ENCODE data around the gene KASH5. TPM values are rescaled to one million over a fixed set of nuclear protein-coding genes. Genes with fewer than 3 reads are reported as not detected.
A peak's percentile ranks its signal among the peaks of the same experiment; 100 is the strongest.

The KASH5 gene
- total and polyA plus RNA-seq, 7 experiments from 2014 or later: 0.27 to 0.97 (median 0.42) TPM; not detected in 4

GRCh38 chr19:49362048-49362928 is 25.8 kb upstream of the KASH5 start, which contains the start of gene TEAD2:
Gene TEAD2, minus strand, starts transcription at chr19:49362416. Its CDS starts 2,341 bp downstream, at chr19:49360075.
- H3K27me3 Mint-ChIP-seq: peaks cover 0 to 38% (median 16%) of the 10 kb centered on the region in 5 donors
- POLR2A ChIA-PET: interaction anchor here (0.6 kb wide), 2 partner anchors 201 to 271 kb away, joined by 4 to 6 read pairs; no protein-coding TSS in a partner anchor

GRCh38 chr19:49362929-49363267 is 25.2 kb upstream of the KASH5 start:
- Mint-ChIP-seq H3K27ac (no peak overlapping the region), H3K9me3 (peaks cover 0 to 2% (median 0%) of the 10 kb centered on the region in 11 donors), H3K27me3 (peaks cover 0 to 36% (median 16%) of the 10 kb centered on the region in 5 donors), H3K4me3 (no peak overlapping the region), H3K36me3 (no peaks in the 10 kb centered on the region), H3K4me1 (peaks cover 5 to 21% (median 12%) of the 10 kb centered on the region in 7 donors)
- H3K4me1 ChIP-seq (ENCODE audit: control insufficient read depth in 2 of 2, insufficient read depth in 2 of 2, low read length in 2 of 2): peaks cover 11 to 28% of the 10 kb centered on the region in 2 donors
- ATAC-seq (no peak), DNase-seq (peak in 6 of 9 donors; percentile 18 to 36 (median 30))
- H3K27ac ChIP-seq (ENCODE audit: low read depth, low read length): no peak overlapping the region
- no peaks in the 10 kb centered on the region for H3K36me3 ChIP-seq (ENCODE audit: control insufficient read depth in 2 of 3, insufficient read depth in 3 of 3, low read length in 3 of 3)
- peaks cover 5 to 18% of the 10 kb centered on the region in 2 donors for H3K27me3 ChIP-seq (ENCODE audit: control insufficient read depth in 2 of 2, insufficient read depth in 2 of 2, low read length in 2 of 2)
- H3K9me3 ChIP-seq (ENCODE audit: control insufficient read depth in 2 of 3, low read length in 3 of 3): no peaks in the 10 kb centered on the region
- peak overlapping the region; percentile 47 for H3K4me3 ChIP-seq (ENCODE audit: low read length)
- intact Hi-C loops (cut with micrococcal nuclease): loop anchor here (1.0 to 5.0 kb wide), 4 partner anchors 28 to 80 kb away; partner anchors contain the start of gene CD37 (in 2 of the 2)
- ChIA-PET CTCF (no interaction called here), POLR2A (interaction anchor here (0.6 kb wide), 2 partner anchors 200 to 271 kb away, joined by 4 to 6 read pairs; no protein-coding TSS in a partner anchor)

More at GRCh38 chr19:49362048-49362928, 25.8 kb upstream of the KASH5 start, which contains the start of gene TEAD2:
- H3K4me1 ChIP-seq (ENCODE audit: control insufficient read depth in 2 of 2, insufficient read depth in 2 of 2, low read length in 2 of 2): peaks cover 11 to 28% of the 10 kb centered on the region in 2 donors
- H3K27me3 ChIP-seq (ENCODE audit: control insufficient read depth in 2 of 2, insufficient read depth in 2 of 2, low read length in 2 of 2): peaks cover 5 to 18% of the 10 kb centered on the region in 2 donors
- H3K4me1 Mint-ChIP-seq: peaks cover 5 to 21% (median 12%) of the 10 kb centered on the region in 7 donors
- DNase-seq: peak in 6 of 9 donors; percentile 11 to 35 (median 26)
- H3K27ac ChIP-seq (ENCODE audit: low read depth, low read length): no peak within 1 kb of the TSS
- no peaks in the 10 kb centered on the region for H3K36me3 ChIP-seq (ENCODE audit: control insufficient read depth in 2 of 3, insufficient read depth in 3 of 3, low read length in 3 of 3)
- H3K27ac Mint-ChIP-seq: peak within 1 kb of the TSS in 4 of 9 donors; percentile 37 to 54 (median 40)
- H3K4me3 Mint-ChIP-seq: peak within 1 kb of the TSS in 8 of 10 donors; percentile 8 to 75 (median 52)
- H3K9me3 Mint-ChIP-seq: peaks cover 0 to 2% (median 0%) of the 10 kb centered on the region in 11 donors
- no peaks in the 10 kb centered on the region for H3K36me3 Mint-ChIP-seq
- intact Hi-C loops (cut with micrococcal nuclease): loop anchor here (1.0 to 5.0 kb wide), 2 partner anchors 27 to 60 kb away; partner anchors contain the start of gene CD37 (in 2 of the 2)
- no peaks in the 10 kb centered on the region for H3K9me3 ChIP-seq (ENCODE audit: control insufficient read depth in 2 of 3, low read length in 3 of 3)
- CTCF ChIA-PET: no interaction called here
- H3K4me3 ChIP-seq (ENCODE audit: low read length): peak within 1 kb of the TSS; percentile 47
- no peak for ATAC-seq

- Histone ChIP-seq H3K27ac (ENCODE audit: low read depth, low read length) (no peak within 1 kb of the TSS), H3K4me1 (ENCODE audit: control insufficient read depth in 2 of 2, insufficient read depth in 2 of 2, low read length in 2 of 2) (peaks cover 11 to 28% of the 10 kb centered on the region in 2 donors), H3K4me3 (ENCODE audit: low read length) (peak within 1 kb of the TSS; percentile 47), H3K27me3 (ENCODE audit: control insufficient read depth in 2 of 2, insufficient read depth in 2 of 2, low read length in 2 of 2) (peaks cover 5 to 18% of the 10 kb centered on the region in 2 donors), H3K36me3 (ENCODE audit: control insufficient read depth in 2 of 3, insufficient read depth in 3 of 3, low read length in 3 of 3) (no peaks in the 10 kb centered on the region), H3K9me3 (ENCODE audit: control insufficient read depth in 2 of 3, low read length in 3 of 3) (no peaks in the 10 kb centered on the region)
- H3K4me1 Mint-ChIP-seq: peaks cover 5 to 21% (median 12%) of the 10 kb centered on the region in 7 donors
- intact Hi-C loops (cut with micrococcal nuclease): loop anchor here (1.0 to 5.0 kb wide), 3 partner anchors 32 to 80 kb away; no protein-coding TSS in a partner anchor
- ATAC-seq (peak; percentile 93), DNase-seq (peak; percentile 33 to 84 (median 62))
- CTCF ChIA-PET: interaction anchor here (0.6 kb wide), 1 partner anchor 89 kb away, joined by 3 read pairs; no protein-coding TSS in a partner anchor
- H3K4me3 Mint-ChIP-seq: peak within 1 kb of the TSS in 1 of 10 donors; percentile 45
- no peaks in the 10 kb centered on the region for H3K36me3 Mint-ChIP-seq
- H3K27me3 Mint-ChIP-seq: peaks cover 0 to 36% (median 16%) of the 10 kb centered on the region in 5 donors
- H3K27ac Mint-ChIP-seq: peak within 1 kb of the TSS in 1 of 9 donors; percentile 70
- POLR2A ChIA-PET: interaction anchor here (0.6 kb wide), 2 partner anchors 200 to 270 kb away, joined by 4 to 6 read pairs; no protein-coding TSS in a partner anchor
- peaks cover 0 to 2% (median 0%) of the 10 kb centered on the region in 11 donors for H3K9me3 Mint-ChIP-seq
These were observed 24.6 kb upstream of the KASH5 start, which contains the start of gene DKKL1 for GRCh38 chr19:49363268-49364082. Gene DKKL1, plus strand, starts transcription at chr19:49363877. Its CDS starts 122 bp downstream, at chr19:49363999.

GRCh38 chr19:49364083-49364737 is 23.8 kb upstream of the KASH5 start:
- Histone ChIP-seq H3K9me3 (ENCODE audit: control insufficient read depth in 2 of 3, low read length in 3 of 3) (peaks cover 0 to 5% (median 5%) of the 10 kb centered on the region in 3 experiments), H3K36me3 (ENCODE audit: control insufficient read depth in 2 of 3, insufficient read depth in 3 of 3, low read length in 3 of 3) (no peaks in the 10 kb centered on the region), H3K27me3 (ENCODE audit: control insufficient read depth in 2 of 2, insufficient read depth in 2 of 2, low read length in 2 of 2) (peaks cover 5 to 18% of the 10 kb centered on the region in 2 donors), H3K27ac (ENCODE audit: low read depth, low read length) (no peak overlapping the region), H3K4me3 (ENCODE audit: low read length) (peak overlapping the region; percentile 47), H3K4me1 (ENCODE audit: control insufficient read depth in 2 of 2, insufficient read depth in 2 of 2, low read length in 2 of 2) (peaks cover 11 to 28% of the 10 kb centered on the region in 2 donors)
- peaks cover 5 to 21% (median 12%) of the 10 kb centered on the region in 7 donors for H3K4me1 Mint-ChIP-seq
- POLR2A ChIA-PET: no interaction called here
- intact Hi-C loops (cut with micrococcal nuclease): loop anchor here in 1 of 2 donors (5.0 kb wide), 1 partner anchor 62 kb away; no protein-coding TSS in a partner anchor
- ATAC-seq (no peak), DNase-seq (no peak)
- H3K9me3 Mint-ChIP-seq: peaks cover 0 to 6% (median 4%) of the 10 kb centered on the region in 11 donors
- peaks cover 0 to 4% (median 0%) of the 10 kb centered on the region in 5 donors for H3K36me3 Mint-ChIP-seq
- H3K27me3 Mint-ChIP-seq: peaks cover 0 to 33% (median 16%) of the 10 kb centered on the region in 5 donors
- H3K4me3 Mint-ChIP-seq: no peak overlapping the region
- CTCF ChIA-PET: interaction anchor here (0.6 kb wide), 2 partner anchors 88 to 885 kb away, joined by 3 read pairs; no protein-coding TSS in a partner anchor
- H3K27ac Mint-ChIP-seq: peak overlapping the region in 1 of 9 donors; percentile 70

GRCh38 chr19:49366110-49366509 is 21.9 kb upstream of the KASH5 start:
- POLR2A ChIA-PET: interaction anchor here (0.7 kb wide), 1 partner anchor 387 kb away, joined by 3 read pairs; no protein-coding TSS in a partner anchor

More at GRCh38 chr19:49366110-49366509, 21.9 kb upstream of the KASH5 start:
- Mint-ChIP-seq H3K4me1 (peaks cover 0 to 12% (median 3%) of the 10 kb centered on the region in 7 donors), H3K4me3 (no peak overlapping the region), H3K9me3 (peaks cover 0 to 24% (median 9%) of the 10 kb centered on the region in 11 donors), H3K27me3 (peaks cover 0 to 20% (median 14%) of the 10 kb centered on the region in 5 donors), H3K27ac (peak overlapping the region in 1 of 9 donors; percentile 48), H3K36me3 (peaks cover 0 to 8% (median 3%) of the 10 kb centered on the region in 5 donors)
- Histone ChIP-seq H3K4me1 (ENCODE audit: control insufficient read depth in 2 of 2, insufficient read depth in 2 of 2, low read length in 2 of 2) (peaks cover 11 to 28% of the 10 kb centered on the region in 2 donors), H3K36me3 (ENCODE audit: control insufficient read depth in 2 of 3, insufficient read depth in 3 of 3, low read length in 3 of 3) (no peaks in the 10 kb centered on the region), H3K27ac (ENCODE audit: low read depth, low read length) (no peak overlapping the region), H3K9me3 (ENCODE audit: control insufficient read depth in 2 of 3, low read length in 3 of 3) (peaks cover 0 to 10% (median 5%) of the 10 kb centered on the region in 3 experiments), H3K27me3 (ENCODE audit: control insufficient read depth in 2 of 2, insufficient read depth in 2 of 2, low read length in 2 of 2) (peaks cover 5 to 18% of the 10 kb centered on the region in 2 donors), H3K4me3 (ENCODE audit: low read length) (no peak overlapping the region)
- CTCF ChIA-PET: interaction anchor here (0.6 kb wide), 1 partner anchor 58 kb away, joined by 3 read pairs; no protein-coding TSS in a partner anchor
- no peak for ATAC-seq
- DNase-seq: no peak
- intact Hi-C loops (cut with micrococcal nuclease): no loop called here
